HG03520 (cell line): ENCODE results near the gene MGA.

Source experiments
- ATAC-seq: cut with Tn5 transposase; IDR thresholded peaks from one replicate; pipeline ENCODE4 v1.9.1; 2021; ENCODE audit warnings: mild to moderate bottlenecking, moderate library complexity; ENCODE audit not compliant: unreplicated experiment

MGA gene

DNA sequence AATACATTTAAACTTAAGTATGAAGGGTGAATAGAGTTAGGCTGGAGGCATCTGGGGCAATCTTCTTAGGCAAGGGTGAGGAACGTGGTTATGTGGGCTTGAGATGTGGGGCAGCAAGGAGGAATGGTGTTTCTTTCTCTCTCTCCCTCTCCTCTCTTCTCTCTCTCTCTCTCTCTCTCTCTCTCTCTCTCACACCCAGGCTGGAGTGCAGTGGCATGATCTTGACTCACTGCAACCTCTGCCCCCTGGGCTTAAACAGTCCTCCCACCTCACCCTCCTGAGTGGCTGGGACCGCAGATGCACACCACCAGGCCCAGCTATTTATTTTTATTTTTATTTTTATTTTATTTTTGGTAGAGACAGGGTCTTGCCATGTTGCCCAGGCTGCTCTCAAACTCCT is 4.0 kb upstream of the MGA start:
- ATAC-seq, result no peak

DNA sequence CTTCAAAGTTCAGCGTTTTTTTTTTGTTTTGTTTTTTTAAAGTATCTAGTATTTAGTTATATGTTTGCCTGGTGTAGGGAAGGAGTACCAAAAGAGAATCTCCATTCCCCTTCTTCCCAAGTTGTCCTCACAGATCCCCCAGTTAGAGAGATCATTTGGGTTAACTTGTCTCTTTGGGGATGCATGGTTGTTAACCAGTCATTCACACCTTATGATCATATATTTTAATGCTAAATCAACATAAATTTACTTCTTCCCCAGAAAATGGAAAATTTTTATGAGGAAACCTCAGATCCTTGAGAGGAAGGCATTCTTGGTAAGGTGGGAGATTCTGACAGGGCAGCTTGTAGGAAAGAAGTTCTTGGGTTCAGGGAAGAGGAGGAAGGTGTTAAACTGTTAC is 1.5 kb upstream of the MGA start:
- ATAC-seq, result no peak

DNA sequence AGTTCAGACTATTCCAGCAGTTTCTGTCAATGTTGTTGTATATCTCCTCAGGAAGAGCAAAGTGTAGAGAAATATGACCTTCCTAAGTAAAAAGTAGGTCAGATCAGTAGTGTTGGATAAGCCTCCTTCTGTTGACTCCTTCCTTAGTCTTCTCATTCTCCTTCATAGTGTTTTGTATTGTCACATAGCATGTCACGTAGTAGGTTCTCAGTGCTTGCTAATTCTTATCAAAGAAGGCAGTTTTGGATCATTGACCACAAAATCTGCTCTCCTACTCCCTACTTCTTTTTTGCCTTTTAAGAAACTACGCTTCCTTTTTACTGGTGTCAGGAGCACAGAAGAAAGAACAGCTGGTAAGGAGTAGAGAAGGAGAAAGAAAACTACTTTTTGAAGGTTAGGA is 1.0 kb upstream of the MGA start:
- ATAC-seq, result no peak

DNA sequence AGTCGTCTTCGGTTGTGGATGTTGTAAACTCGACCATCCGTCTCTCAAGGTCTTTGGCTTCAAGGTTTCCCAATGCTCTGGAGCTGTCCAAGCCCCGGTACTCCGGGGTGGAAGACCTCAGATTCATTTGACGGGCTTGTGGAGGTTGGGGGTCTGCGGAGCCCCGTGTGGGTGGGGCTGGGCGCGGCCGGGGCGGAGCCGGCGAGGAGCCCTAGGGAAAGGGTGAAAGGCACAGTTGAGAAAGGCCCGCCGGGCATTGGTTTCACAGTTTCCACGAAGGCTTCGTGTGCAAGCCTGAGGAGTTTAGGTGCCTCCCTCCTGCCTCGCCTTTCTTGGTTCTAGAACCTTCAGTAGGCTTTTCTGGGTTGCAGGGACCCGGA is 360 bp upstream of the MGA start:
- ATAC-seq, result peak; percentile 2

DNA sequence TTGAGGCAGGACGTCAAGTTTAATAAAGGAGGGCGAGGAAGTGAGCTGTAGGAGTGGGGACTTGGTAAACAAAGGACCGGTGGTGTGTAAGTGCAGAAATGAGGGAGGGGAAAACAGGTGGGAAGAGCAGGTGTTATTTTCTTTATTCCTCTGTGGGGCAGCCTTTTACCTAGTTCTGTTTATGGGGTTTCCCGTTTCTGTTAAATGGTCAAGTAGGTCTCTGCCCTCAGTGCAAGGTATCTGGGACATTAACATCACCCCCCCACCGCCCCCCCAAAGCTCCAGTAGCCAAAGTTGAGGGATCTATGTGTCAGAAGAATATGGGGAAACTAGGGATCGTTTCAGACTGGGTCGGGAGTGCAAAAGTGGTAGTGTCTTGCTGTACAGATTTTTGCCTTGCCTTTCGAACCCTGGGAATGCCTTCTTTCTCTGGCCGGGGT is 893 bp downstream of the MGA start:
- ATAC-seq, result no peak

DNA sequence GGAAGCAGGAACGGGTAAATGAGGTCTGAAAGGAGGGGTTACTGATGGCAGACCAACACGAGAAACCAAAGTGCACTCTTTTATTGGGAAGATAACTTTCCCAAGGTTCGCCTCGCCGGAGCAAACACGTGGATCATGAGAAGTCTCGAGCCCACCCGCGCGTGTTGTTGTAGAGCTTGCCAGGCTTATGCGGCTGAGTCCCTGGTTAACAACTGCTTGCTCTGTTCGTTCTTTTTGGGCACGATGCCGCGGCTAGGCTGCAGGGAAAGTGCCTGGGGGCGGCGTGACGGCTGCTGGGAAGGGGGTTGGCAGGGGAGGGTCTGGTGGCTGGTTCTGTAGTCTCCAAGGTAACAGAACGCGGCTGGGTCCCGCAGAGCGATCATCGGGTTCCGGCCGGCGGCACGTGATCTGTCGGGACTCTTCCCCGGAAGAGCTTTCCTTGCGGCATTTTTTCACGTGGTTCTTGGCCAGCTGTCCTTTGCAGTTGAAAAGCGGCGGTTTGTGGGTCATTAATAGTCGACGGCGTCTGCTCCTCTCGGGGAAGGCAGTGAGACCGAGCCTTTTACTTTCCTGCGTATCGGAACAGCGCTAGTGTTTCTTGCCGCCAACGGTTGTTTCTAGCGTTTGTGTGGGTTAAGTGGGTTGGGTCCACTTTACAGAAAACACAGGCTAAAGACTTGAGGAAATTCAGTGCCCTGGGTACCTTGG is 1.5 kb downstream of the MGA start:
- no peak for ATAC-seq

DNA sequence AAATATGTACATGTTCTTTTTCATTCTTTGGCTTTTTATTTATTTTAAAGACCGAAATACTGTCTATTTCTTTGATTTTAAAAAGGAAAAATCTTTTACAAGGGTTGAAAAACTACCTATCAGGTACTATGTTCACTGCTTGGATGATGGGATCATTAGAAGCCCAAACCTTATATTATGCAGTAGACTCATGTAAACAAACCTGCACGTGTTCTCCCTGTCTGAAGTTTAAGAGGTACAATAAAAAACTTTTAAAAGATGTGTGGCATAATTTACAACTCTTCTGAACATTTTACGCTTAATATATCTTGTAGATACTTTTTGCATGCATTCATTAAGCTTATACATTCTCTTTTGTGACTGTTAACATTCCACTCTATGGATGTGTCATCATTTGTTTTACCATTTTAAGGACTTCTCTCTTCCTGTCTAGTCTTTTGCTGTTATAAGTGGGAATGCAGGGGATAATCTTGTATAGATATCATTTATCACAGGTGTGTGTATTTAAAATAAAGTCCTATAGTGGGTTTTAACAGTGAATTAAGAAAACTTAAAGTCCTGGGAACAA is 6.2 kb downstream of the MGA start:
- no peak for ATAC-seq

DNA sequence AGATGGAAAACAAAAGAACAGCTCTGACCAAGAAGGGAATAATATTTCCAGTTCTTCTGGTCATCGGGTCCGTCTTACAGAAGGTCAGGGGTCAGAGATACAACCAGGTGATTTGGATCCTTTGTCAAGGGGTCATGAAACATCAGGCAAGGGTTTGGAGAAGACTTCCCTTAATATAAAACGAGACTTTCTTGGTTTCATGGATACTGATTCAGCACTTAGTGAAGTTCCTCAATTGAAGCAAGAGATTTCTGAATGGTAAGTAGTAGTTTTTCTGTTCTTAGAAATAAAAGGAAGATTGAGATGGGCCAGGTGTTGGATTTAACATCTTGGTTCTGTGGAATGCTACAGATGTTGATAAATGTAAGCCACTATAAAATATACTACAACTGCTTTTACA is 9.5 kb downstream of the MGA start:
- no peak for ATAC-seq

DNA sequence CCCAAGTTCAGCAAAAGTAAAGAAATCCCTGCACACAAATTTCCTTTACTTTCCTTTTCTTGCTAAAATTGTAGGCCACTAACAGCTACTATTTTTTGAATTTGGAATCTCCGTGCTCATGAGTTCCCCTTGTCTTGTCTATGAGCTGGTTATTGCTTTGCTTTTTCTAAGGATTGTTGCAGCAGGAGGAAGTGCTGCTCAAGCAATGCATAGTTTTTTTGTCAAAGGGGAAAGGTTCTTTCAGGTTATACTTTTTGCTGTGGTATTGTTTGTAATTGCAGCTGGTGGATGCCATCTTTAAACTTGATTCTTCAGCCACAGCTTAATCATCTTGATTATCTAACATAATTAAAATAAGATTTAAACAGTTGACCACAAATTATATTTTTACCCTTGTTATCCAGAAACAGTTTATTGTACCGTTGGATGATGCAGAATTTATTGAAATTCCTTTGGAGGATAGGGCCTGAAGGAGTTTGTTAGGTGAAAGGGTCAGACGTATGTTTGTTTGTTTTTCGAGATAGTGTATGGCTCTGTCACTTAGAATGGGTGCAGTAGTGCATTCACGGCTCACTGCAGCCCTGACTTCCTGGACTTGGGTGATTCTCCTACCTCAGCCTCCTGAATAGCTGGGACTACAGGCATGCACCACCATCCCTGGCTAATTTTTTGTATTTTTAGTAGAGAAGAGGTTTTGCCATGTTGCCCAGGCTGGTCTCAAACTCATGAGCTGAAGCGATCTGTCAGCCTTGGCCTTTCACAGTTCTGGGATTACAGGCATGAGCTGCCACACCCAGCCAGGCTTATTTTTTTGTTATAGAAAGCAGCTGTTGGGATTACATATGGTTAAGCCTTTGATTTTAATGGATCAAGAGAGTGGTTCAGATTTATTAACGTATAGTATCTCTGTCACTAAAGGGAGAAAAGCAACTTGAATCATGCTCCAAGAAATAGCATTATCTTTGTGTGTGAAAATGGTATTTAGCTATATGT is 11.7 kb downstream of the MGA start:
- ATAC-seq, result no peak

DNA sequence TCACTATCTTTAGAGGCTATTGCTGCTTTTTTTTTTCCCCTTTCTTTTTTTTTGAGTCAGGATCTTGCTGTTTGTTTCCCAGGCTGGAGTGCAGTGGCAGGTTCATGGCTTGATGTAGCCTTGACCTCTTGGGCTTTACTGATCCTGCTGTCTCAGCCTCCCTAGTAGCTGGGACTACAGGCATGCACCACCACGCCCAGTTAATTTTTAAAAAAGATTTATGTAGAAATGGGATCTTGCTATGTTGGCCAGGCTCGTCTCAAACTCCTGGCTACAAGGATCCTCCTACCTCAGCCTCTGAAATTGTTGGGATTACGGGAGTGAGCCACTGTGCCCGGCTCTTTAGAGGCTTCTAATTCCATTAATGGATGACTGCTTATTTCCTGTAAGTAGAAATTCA is 15.1 kb downstream of the MGA start:
- ATAC-seq, result no peak

DNA sequence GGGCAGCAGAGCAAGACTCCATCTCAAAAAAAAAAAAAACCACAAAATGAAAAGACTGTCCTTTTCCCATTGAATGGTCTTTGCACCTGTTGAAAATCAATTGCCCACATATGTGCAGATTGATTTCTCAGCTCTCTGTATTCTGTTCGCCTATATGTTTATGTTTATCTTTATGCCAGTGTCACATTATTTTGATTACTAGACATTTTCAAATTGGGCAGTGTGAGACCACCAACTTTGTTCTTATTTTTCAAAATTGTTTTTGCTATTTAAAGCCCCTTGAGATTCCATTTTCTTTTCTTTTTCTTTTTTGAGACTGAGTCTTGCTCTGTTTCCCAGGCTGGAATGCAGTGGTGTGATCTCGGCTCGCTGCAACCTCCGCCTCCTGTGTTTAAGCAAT is 18.5 kb downstream of the MGA start:
- no peak for ATAC-seq

DNA sequence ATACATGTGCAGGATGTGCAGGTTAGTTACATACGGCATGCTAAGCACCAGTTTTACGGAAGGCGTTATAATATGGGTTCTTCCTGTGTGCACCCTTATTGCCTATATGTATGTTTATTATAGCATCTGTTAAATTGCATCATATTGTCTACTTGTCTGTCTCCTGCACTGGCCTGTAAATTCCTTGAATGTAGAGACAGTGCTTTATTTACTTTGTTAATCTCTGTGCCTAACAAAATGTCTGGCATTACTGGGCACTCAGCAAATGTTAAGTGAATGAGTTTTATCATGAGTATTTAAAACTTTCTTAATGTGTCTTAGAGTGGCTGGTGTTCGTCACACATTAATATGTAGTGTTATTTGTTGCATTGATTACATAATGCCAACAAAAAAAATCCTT is 23.8 kb downstream of the MGA start:
- ATAC-seq, result no peak

DNA sequence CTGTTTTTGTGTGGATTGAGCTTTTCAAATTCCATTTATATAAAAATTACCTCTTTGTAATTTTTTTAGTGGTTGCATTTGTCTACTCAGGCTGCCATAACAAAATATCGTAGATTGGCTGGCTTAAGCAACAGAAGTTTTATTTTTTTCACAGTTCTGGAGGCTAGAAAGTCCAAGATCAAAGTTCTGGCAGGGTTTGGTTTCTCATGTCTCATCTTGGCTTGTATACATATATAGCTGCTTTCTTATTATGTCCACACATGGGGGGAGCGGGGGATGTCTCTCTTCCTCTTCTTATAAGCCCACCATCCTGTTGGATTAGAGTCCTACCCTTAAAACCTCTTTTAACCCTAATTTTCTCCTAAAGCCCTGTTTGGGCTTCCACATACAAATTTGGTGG is 28.5 kb downstream of the MGA start:
- ATAC-seq, result no peak

DNA sequence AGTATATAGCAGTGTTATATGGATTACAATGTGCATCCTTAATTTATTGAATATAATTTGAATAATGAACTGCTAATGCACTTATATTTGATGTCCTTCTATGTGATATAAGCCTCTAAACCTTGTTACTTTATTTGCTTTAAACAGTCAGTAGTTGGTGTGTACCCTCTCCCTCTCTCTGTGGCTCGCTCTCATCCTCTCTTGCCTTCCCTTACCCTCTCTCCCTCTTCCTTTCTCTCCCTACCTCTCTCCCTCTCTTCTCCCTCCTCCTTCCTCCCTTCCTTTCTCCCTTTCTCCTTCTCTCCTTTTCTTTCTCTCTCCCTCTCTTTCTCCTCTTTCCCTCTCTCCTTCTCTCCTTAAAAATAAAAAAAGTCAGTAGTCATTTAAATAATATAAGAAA is 28.9 kb downstream of the MGA start:
- no peak for ATAC-seq

DNA sequence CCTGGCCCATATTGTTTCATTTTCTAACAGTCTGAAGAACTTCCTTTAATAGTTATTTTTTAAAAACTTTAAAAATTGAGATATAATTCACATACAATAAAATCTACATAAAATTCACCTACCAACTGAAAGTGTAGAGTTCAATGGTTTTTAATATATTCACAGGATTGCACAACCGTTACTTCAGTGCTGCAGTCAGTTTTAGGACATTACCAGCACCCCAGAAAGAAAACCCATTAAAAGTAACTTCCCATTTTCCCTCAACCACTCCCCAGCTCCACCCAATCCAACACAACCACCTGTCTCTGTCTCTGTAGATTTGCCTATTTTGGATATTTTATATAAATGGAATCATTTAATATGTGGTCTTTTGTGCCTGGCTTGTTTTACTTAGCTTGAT is 29.6 kb downstream of the MGA start:
- no peak for ATAC-seq

DNA sequence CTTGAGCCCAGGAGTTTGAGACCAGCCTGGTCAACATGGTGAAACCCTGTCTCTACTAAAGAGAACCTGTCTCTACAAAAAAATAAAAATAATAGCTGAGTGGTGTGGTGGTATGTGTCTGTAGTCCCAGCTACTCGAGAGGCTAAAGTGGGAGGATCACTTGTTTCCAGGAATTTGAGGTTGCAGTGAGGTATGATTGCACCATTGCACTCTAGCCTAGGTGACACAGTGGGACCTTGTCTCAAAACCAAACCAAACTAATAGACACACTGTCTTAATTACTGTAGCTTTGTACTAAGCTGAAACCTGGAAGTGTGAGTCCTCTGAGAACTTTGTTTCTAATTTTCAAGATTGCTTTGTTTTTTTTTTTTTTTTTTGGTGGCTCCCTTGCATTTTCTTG is 30.4 kb downstream of the MGA start:
- no peak for ATAC-seq

DNA sequence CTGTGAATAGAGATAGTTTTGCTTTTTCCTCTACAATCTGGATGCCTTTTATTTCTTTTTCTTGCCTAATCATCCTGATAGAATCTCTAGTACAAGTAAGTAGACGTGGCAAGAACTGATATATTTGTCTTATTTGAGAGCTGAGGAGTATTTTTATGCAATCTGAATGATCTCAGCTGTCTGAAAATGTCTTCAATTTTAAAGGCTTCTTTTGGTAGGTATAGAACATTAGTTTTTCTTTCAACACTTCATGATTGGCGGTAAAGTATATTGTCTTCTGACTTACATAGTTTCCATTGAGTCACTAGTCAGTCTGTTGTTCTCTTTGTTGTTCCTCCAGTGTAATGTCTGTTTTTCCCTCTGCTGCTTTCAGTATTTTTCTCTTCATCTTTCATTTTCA is 31.3 kb downstream of the MGA start:
- no peak for ATAC-seq

DNA sequence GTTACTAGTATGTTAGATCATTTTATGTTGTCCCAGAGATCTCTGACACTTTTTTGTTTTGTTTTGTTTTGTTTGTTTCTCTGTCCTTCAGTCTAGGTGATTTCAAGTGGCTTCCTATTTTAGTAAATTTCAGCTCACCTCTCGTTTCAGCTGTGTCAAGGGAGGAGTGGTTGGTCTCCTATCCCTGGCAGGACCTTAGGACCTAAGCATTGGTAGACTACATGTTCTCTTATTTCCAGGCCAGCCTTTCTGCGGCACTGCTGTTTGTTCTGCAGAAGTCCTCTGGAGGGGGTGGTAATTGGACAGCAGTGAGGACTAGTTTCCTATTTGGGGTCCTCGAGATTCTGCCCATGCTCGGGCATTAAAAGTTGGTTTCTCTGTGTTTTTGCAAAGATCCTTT is 31.8 kb downstream of the MGA start:
- no peak for ATAC-seq

DNA sequence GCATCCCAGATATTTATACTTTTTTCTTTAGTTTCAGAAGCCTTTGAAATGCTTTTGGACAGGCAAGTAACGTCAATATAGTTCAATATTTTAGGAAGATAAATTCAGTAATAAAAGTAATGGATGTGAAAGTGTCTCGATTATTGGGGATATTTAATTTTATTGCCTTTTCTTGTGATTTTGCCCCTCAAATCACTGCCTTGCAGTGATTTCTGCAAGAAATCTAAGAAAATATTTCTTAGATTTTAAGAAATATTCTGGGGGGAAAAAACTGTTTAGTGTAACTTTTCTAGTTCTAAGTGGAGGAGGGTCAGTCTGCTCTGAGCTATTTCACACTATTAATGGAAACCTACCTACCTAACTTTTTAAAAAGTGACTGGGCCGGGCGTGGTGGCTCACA is 33.6 kb downstream of the MGA start:
- no peak for ATAC-seq

DNA sequence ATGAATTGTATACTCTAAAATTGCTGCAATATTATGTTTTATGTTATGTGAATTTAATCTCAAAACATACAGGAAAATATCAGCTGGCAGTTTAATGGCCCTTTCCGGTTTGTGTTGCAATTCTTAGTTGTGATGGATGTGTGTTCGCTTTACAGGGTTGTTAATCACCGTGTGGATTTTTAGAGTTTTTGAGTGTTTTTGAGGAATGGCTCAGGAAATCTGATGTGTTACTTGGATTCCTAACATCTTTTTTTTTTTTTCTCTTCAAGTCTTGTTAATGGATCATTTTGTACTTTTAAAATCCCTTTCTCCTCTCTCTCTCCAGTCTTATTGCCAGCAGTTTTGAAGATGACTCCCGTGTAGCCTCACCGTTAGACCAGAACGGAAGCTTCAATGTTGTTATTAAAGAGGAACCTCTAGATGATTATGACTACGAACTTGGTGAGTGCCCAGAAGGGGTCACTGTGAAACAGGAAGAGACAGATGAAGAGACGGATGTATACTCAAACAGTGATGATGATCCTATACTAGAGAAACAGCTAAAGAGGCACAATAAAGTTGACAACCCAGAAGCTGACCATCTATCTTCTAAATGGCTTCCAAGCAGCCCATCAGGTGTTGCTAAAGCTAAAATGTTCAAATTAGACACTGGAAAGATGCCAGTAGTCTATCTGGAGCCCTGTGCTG is 35.7 kb downstream of the MGA start:
- peak; percentile 74 for ATAC-seq

DNA sequence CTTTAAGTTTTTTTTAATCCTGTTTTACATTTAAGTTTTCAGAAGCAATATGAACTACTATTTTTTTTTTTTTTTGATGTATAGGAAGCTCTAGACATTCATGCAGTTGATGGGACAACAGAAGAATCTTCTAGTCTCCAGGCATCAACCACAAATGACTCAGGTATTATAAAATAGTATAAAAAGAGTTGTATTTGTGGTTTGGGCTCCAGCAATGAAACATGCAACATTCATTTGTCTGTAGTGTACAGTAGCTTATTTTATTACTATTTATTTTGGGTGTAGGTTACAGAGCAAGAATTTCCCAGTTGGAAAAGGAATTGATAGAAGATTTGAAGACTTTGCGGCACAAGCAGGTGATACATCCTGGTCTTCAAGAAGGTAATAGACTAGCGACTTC is 38.6 kb downstream of the MGA start:
- no peak for ATAC-seq
